ENCODE measurements around the gene ABCG1.

Gene ABCG1

DNA sequence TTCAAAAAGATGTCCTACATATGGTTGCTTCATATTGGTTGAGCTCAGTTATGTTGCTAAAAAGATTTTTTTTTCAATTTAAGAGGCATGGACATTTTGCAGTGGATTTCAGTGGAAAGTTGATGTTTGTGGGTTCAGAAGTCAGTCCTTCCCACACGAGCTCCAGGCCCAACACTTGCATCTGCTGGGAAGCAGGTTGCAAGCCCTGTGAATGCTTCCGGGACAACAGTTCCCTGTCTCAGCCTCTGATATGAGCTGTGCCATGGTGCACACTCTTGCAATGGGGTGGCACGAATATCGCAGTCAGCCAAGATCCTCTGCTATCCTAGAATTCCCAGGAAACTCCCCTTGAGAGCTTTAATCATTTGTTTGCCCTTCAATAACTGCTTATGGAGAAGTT is 30.3 kb upstream of the ABCG1 start:
- no peak for FAIRE-seq
- TF ChIP-seq, protein P1, sequence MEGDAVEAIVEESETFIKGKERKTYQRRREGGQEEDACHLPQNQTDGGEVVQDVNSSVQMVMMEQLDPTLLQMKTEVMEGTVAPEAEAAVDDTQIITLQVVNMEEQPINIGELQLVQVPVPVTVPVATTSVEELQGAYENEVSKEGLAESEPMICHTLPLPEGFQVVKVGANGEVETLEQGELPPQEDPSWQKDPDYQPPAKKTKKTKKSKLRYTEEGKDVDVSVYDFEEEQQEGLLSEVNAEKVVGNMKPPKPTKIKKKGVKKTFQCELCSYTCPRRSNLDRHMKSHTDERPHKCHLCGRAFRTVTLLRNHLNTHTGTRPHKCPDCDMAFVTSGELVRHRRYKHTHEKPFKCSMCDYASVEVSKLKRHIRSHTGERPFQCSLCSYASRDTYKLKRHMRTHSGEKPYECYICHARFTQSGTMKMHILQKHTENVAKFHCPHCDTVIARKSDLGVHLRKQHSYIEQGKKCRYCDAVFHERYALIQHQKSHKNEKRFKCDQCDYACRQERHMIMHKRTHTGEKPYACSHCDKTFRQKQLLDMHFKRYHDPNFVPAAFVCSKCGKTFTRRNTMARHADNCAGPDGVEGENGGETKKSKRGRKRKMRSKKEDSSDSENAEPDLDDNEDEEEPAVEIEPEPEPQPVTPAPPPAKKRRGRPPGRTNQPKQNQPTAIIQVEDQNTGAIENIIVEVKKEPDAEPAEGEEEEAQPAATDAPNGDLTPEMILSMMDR (IDR thresholded peaks at IDR 0.05; ENCODE audit: insufficient read depth, missing control alignments): no peak
- no peak for DNase-seq (ENCODE audit: insufficient read length, low spot score)

GRCh38 chr21:42189431-42189830 is 29.5 kb upstream of the ABCG1 start:
- TF ChIP-seq, protein P1 (IDR thresholded peaks at IDR 0.05; ENCODE audit: insufficient read depth, missing control alignments): no peak
- FAIRE-seq (no peak), DNase-seq (ENCODE audit: insufficient read length, low spot score) (no peak)

DNA sequence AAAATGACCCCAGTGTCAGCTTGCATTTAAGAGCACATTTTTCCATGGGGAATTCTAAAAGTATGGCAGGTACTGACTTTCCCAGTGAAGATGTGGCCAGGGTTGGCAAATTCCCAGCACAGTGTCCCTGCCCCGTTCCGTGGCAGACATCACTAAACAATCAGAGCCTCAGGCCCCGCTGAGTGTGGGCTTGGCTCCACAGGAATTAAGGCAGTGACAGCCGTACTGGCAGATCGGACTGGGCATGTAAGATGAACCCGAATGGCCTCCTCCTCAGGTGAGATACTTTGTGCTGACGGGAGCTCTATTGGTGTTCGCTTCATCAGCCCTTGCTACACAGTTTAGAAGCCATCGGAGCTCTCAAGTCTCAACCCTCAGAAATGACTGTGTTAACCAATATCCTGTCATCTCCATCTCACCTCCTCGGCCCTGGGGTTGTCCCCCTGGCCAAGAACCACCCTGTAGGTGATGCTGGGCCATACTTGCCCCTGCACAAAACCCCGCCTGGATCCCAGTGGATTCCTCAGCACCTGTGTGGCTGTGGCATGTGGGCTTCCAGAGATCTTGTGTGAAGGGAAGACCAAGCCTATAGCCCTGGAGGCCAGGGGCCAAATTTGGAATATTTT is 29.0 kb upstream of the ABCG1 start:
- TF ChIP-seq, protein P1 (IDR thresholded peaks at IDR 0.05; ENCODE audit: insufficient read depth, missing control alignments): no peak
- no peak for FAIRE-seq

GRCh38 chr21:42190486-42190863 is 28.5 kb upstream of the ABCG1 start:
- FAIRE-seq (no peak), DNase-seq (ENCODE audit: insufficient read length, low spot score) (no peak)
- TF ChIP-seq, protein P1 (IDR thresholded peaks at IDR 0.05; ENCODE audit: insufficient read depth, missing control alignments): no peak

More for the DNA sequence above, 29.0 kb upstream of the ABCG1 start:
- DNase-seq (ENCODE audit: insufficient read length, low spot score): no peak

DNA sequence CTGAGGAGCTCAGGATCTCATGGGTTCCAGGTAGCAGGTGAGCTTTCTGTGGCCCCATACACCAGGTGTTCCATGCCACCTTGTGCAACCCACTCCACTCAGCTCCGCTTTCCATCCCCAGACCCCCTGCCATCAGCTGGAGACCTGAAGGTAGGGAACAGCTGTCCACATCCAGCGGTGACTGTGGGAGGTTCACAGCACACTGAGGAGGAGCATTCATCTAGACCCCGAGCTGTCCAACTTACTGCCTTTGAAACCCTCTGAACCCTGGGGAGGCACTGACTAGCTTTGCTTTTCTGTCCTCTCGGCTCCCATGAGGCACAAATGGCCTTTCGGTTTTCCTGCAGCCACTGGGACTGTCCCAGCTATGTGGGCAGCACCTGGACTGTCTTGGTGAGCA is 27.9 kb upstream of the ABCG1 start:
- TF ChIP-seq, protein P1 (IDR thresholded peaks at IDR 0.05; ENCODE audit: insufficient read depth, missing control alignments): no peak
- no peak for FAIRE-seq
- DNase-seq (ENCODE audit: insufficient read length, low spot score): no peak

DNA sequence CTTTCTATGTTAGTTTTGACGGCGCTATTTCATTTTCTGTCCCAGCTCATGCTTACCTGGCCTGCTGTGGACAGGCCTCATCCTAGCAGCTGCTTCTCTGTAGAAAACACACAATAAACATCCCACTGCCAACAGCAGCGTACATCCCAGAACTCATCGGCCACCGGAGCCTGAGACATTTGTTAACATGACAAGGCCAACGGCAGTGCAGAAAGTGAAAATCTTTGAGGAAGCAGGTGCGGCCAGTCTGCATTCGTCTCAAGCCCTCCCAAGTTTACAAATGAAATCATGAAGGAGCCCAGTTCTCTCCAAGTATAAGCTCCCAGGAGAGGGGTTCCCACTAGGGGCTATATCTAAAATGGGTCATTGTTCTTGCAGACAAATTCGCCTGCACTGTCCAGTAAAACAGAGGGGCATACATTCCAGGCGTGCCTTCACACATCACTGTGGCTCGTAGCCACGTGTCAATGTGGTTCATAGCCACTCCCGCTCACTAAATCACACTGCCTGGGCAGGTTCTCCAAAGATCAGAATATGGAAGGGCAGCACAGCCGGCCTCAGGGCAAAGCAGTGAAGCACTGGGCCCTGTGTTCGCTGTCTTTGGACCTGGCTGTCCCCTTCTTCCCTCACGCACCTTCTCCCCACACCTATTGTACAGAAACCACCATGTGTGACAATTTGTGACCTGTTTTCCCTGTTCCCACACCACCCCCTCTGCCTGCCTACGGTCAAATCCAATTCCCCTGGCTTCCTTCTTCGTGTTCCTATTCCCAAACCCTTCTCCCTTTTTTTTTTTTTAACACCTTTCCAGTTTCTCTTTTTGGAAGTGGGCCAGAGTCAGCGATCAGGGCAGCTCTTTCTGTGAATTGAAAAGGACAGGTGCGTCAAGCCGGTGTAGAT is 27.0 kb upstream of the ABCG1 start:
- TF ChIP-seq, protein P1 (IDR thresholded peaks at IDR 0.05; ENCODE audit: insufficient read depth, missing control alignments): no peak
- DNase-seq (ENCODE audit: insufficient read length, low spot score): no peak
- FAIRE-seq: no peak
